GM18909 (cell line): Measurements from ENCODE around the gene PRCC.

Experiments
- ATAC-seq: cut with Tn5 transposase; IDR thresholded peaks from one replicate; pipeline ENCODE4 v1.9.1; 2021; ENCODE audit warnings: mild to moderate bottlenecking; ENCODE audit not compliant: unreplicated experiment, poor library complexity

The PRCC gene

GRCh38 chr1:156789621-156790318 is 22.4 kb downstream of the PRCC start:
- ATAC-seq = no peak

- ATAC-seq = no peak
Observed at GRCh38 chr1:156794506-156795373, 27.4 kb downstream of the PRCC start.

- no peak for ATAC-seq
Observed at GRCh38 chr1:156795374-156795733, 28.0 kb downstream of the PRCC start.

GRCh38 chr1:156795787-156796186 is 28.5 kb downstream of the PRCC start:
- no peak for ATAC-seq

GRCh38 chr1:156796340-156797097 is 29.2 kb downstream of the PRCC start:
- no peak for ATAC-seq

GRCh38 chr1:156797212-156797871 is 30.0 kb downstream of the PRCC start:
- no peak for ATAC-seq

- ATAC-seq = no peak
Observed at GRCh38 chr1:156801409-156802121, 34.2 kb downstream of the PRCC start.

- ATAC-seq = no peak
Observed at GRCh38 chr1:156802421-156802935, 35.1 kb downstream of the PRCC start.

- ATAC-seq = no peak
Observed at GRCh38 chr1:156803086-156803851, 35.9 kb downstream of the PRCC start.

GRCh38 chr1:156804026-156804425 is 36.7 kb downstream of the PRCC start:
- no peak for ATAC-seq

GRCh38 chr1:156804572-156805243 is 37.4 kb downstream of the PRCC start:
- no peak for ATAC-seq

GRCh38 chr1:156805766-156806511 is 38.6 kb downstream of the PRCC start:
- ATAC-seq = no peak

- ATAC-seq = no peak
Observed at GRCh38 chr1:156806512-156807440, 39.4 kb downstream of the PRCC start.

GRCh38 chr1:156807627-156808026 is 40.3 kb downstream of the PRCC start:
- ATAC-seq = no peak

GRCh38 chr1:156808186-156809030 is 41.1 kb downstream of the PRCC start:
- no peak for ATAC-seq

GRCh38 chr1:156809281-156809680 is 41.9 kb downstream of the PRCC start:
- no peak for ATAC-seq
